ENCODE data around the gene GNAI1.

Gene GNAI1

DNA sequence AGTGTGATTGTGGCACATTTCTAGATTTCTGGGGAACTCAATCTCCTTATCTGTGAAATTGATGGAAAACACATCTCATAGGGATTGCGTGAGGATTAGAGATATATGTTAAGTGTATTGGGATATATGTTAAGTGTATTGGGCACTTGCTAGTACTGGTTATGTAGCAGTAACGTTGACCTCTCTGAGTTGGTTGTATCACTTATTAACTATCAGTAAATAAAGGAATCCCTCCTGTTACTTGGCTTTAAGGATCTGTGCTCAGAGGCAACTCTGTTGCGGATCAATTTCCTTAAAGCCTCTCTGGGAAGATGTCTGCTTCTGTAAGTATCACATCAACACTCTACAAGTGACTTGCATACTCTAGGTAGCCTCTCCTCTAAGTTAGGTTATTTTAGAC, 25.2 kb downstream of the GNAI1 start:
- DNase-seq (ENCODE audit: low spot score), result no peak

DNA sequence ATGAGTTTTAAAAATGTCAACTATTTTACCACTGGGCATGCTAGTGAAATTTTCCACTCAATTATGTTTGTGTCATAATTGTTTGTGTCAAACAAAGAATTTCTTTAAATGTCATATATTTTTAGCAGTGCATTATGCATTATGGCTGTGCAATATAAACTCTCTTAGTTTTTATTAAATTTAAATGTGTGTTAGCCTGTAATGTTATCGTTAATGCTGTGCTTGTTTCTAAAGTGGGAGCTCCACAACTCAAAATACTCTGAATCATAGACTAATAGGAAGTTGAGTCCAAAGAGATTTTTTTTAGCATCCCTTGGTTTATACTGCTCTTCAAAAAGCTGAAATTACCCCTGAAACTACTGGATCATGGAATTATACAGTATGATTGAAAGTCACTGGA, 26.8 kb downstream of the GNAI1 start:
- no peak for DNase-seq (ENCODE audit: low spot score)

- DNase-seq (ENCODE audit: low spot score), result no peak
These were observed 30.5 kb downstream of the GNAI1 start for GRCh38 chr7:80165177-80165576.

- DNase-seq (ENCODE audit: low spot score), result no peak
These were observed 35.8 kb downstream of the GNAI1 start for GRCh38 chr7:80170445-80170844.

GRCh38 chr7:80172387-80172786, 37.8 kb downstream of the GNAI1 start:
- no peak for DNase-seq (ENCODE audit: low spot score)

GRCh38 chr7:80175744-80176143, 41.1 kb downstream of the GNAI1 start:
- DNase-seq (ENCODE audit: low spot score), result no peak

DNA sequence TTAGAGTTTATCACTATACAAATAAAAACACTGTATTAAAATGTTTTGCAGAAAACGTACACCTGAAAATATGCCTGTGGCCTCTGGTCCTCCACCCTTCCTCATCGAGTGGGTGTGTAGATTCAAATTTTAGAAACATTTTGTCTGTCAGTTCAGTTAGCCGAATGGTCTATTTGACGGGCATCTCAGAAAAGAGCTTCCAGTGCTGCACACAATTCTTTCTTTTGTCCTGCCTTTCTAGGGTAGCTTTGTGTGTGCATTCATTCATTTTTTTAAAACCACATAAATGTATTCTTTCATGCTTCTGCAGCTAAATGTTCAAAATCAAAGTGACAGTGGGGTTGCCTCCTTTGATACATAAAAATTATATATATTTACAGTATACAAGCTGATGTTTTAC, 46.8 kb downstream of the GNAI1 start:
- no peak for DNase-seq (ENCODE audit: low spot score)

DNA sequence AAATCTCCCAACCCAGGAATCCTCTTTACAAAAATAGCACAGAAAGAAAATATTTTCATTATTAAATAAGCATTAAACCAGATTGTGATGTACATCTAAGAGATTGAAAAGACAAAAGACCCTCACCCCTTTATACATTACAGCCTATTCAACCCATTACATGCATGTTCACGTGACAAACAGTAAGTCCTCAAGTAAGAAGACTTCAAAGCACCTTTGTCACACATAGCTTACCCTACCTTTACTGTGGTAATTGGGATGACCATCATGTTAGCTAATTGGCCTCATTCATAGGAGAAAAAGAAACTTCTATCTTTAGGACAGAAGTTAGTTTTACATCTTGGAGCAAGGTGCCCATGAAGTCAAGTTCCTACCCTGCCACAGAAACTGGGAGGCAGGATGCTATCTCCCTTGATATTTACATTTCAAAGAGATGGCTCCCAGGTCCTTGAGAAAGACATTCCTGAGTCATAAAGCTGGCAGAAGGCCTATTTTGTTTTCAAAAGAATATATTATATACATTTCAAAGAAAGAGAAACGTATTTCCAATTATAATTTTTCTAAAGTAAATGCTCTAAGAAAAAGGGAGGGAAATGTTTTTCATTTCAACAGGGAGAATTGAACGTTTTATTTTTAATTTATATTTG, 48.1 kb downstream of the GNAI1 start:
- no peak for DNase-seq (ENCODE audit: low spot score)

GRCh38 chr7:80183351-80183750, 48.7 kb downstream of the GNAI1 start:
- DNase-seq (ENCODE audit: low spot score), result no peak

- no peak for DNase-seq (ENCODE audit: low spot score)
These were observed 49.5 kb downstream of the GNAI1 start for GRCh38 chr7:80183900-80184685.

- DNase-seq (ENCODE audit: low spot score), result no peak
These were observed 50.1 kb downstream of the GNAI1 start for GRCh38 chr7:80184693-80185092.

DNA sequence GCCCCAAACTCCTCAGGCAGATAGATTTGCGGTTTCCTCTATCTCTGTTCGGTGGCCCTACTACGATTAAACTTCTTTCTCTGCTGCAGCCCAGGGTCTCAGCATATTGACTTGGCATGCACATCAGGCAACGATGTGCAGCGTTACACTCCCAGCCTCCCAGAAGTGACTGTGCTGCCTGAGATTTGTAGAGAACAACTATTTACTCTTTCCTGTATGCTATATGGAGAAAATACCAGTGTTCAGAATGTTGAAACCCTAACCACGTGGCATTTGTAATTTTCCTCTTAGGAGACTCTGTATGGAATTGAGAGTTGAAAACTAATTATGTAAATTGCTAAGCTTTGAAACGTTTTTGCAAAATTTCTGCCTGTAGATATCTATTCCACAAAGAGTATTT, 50.9 kb downstream of the GNAI1 start:
- no peak for DNase-seq (ENCODE audit: low spot score)

DNA sequence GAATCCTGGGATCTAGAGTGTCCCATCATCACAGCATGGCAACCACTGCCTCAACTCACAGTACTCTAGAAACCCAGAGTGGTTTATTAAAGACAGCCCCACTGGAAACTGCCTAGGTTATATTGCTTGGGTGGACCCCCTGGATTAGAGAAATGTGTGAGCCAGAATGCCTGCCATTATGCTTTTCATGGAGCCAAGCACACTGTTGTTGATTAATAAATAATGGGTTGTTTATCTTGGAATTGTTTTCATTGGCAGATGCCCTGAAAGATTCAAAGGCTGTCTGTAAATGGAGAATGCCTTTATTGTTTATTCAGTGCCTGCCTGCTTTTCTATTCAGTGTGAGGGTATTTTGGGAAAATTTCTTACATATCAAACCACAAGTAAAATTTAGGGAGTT, 52.1 kb downstream of the GNAI1 start:
- DNase-seq (ENCODE audit: low spot score), result no peak

DNA sequence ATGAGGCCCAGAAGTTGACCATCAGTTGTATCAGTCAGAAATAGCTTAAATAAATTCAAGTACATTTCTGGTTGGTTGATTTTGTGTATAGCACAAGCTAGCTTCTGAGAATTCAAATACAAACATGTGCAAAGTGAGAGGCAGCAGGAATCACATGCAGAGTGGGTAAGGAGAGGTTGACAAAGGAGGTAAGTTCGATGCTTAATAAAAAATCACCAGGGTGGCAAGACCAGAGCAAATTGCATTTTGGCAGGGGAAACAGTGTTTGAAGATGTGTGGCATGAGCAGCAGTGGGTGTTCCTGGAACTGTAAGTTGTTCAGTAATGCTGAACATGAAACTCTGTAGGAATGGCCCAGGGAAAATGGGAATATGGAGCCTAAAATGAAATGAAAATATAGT, 52.6 kb downstream of the GNAI1 start:
- no peak for DNase-seq (ENCODE audit: low spot score)

- DNase-seq (ENCODE audit: low spot score), result no peak
These were observed 53.1 kb downstream of the GNAI1 start for GRCh38 chr7:80187727-80188126.

GRCh38 chr7:80189638-80190037, 55.0 kb downstream of the GNAI1 start:
- no peak for DNase-seq (ENCODE audit: low spot score)

- no peak for DNase-seq (ENCODE audit: low spot score)
These were observed 63.0 kb downstream of the GNAI1 start for GRCh38 chr7:80197627-80198026.

DNA sequence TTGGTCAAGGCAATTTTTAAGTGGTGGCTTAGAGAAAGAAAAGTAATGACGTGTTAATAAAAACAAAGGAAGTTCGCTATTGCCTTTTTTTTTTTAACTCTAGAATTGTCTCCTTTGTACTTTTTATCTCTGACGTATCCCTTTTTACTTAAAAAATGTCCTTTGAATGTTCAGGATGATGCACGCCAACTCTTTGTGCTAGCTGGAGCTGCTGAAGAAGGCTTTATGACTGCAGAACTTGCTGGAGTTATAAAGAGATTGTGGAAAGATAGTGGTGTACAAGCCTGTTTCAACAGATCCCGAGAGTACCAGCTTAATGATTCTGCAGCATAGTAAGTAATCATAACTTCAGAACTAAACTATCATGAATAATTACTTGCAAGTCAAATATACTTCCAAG, 64.4 kb downstream of the GNAI1 start:
- no peak for DNase-seq (ENCODE audit: low spot score)

DNA sequence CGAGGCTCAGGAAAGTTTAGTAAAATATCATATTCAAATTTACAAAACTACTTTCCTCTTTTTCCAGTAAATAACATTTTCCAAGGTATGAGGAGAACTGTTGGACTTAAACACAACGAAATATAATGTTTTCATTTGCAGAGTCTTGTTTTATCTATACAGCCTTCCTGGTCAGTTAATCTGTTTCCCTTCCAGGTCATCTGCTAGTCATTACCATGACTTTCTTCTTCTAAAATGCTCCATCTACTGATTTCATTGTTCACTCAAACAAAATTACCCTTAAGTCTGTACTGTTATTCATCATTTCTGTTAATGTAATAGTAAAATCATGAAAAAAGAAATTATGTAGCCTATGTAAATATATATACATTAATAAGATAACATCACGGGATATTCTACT, 69.8 kb downstream of the GNAI1 start:
- DNase-seq (ENCODE audit: low spot score), result no peak

DNA sequence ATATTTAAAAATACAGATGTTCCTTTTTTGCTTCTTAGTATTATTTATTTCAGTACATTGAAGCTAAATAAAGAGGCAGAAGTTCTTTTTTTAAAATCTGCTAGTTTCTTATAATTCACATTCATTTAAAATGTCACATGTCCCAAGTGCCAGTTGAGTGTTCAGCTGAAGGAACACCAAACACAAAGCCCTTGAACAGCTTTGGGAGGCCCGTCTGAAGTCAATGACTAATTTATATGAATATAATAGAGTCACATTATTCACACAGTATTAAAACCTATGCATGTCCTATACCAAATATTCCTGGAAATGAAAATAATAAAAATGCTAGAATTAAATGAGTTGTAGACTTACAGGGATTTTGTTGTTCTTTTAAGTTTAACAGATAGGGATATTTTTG, 70.3 kb downstream of the GNAI1 start:
- no peak for DNase-seq (ENCODE audit: low spot score)

GRCh38 chr7:80206763-80207162, 72.1 kb downstream of the GNAI1 start:
- DNase-seq (ENCODE audit: low spot score), result no peak

DNA sequence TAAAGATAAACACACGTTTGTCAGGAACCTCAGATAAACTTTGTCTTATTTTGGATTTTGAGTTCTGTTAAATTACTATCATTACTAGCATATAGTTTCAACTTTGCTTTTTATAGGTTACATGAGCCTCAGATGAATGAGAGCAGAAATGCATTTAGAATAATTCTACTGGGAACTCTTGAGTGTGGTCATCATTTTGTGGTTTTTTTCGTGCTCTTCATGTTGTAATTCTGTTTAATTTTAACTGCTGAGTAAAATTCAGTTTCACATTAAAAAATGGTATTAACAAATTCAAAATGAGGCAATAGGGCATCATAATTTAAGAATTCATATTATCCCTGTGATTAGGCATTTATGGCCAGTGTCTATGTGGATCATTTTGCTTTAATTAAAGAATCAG, 72.9 kb downstream of the GNAI1 start:
- DNase-seq (ENCODE audit: low spot score), result no peak

DNA sequence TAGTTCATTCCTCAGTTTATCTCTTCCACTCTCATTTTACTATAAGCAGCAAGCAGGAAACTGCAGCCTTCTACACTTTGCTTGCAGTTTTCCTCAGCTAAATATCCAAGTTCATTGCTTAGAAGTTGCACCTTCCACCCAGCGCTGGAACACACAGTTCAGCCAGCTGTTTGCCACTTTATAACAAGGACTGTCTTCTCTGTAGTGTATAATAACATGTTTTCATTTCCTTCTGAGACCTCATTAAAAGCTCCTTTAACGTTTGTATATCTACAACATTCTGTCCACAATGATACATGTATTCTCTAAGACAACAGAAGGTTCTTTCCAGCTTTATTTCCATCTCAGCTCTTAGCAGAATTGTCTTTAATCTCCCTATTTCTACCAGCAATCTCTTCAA, 74.1 kb downstream of the GNAI1 start:
- no peak for DNase-seq (ENCODE audit: low spot score)

DNA sequence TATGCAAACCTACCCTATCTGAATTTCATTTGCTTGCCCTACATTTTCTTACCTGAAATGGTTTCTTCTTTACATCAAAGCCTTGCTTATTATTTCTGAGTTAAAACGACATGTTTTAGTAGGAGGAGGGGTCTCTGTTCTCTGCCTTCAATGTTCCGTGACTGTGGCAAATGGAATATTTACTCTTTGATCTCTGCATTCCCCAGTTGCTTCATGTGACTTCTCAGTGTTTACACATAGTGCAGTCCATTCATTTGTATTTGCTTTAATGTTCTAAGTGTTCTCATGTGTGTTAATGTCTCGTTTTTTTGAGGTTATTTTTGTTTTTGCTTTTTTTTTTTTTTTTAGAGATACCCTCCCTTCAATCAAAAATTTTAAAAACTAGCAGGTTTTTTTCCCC, 75.8 kb downstream of the GNAI1 start:
- no peak for DNase-seq (ENCODE audit: low spot score)
